HG02870 (cell line): ENCODE data around the gene IRF3.

Source experiments
- ATAC-seq: cut with Tn5 transposase; IDR thresholded peaks from one replicate; pipeline ENCODE4 v1.9.1; 2021; ENCODE audit warnings: mild to moderate bottlenecking, moderate library complexity; ENCODE audit not compliant: unreplicated experiment

Gene IRF3

GRCh38 chr19:49672131-49672919 is 6.7 kb upstream of the IRF3 start:
- ATAC-seq: no peak

GRCh38 chr19:49669516-49669915 is 3.9 kb upstream of the IRF3 start:
- ATAC-seq: no peak

GRCh38 chr19:49667473-49667872 is 1.8 kb upstream of the IRF3 start:
- ATAC-seq: no peak

GRCh38 chr19:49666120-49666444 is 425 bp upstream of the IRF3 start:
- ATAC-seq: no peak

- ATAC-seq: no peak
These were observed 664 bp downstream of the IRF3 start for GRCh38 chr19:49665036-49665350.

GRCh38 chr19:49664171-49665035 is 1.3 kb downstream of the IRF3 start:
- ATAC-seq: no peak

GRCh38 chr19:49663224-49663623 is 2.4 kb downstream of the IRF3 start:
- ATAC-seq: no peak

GRCh38 chr19:49662011-49662410 is 3.6 kb downstream of the IRF3 start:
- ATAC-seq: no peak

GRCh38 chr19:49660338-49660961 is 5.2 kb downstream of the IRF3 start:
- no peak for ATAC-seq

- ATAC-seq: no peak
These were observed 6.9 kb downstream of the IRF3 start for GRCh38 chr19:49658566-49659442.

GRCh38 chr19:49658139-49658517 is 7.5 kb downstream of the IRF3 start:
- ATAC-seq: no peak

GRCh38 chr19:49657493-49658138 is 8.0 kb downstream of the IRF3 start:
- ATAC-seq: no peak

GRCh38 chr19:49656456-49657109 is 9.1 kb downstream of the IRF3 start:
- ATAC-seq: no peak

GRCh38 chr19:49655570-49656455 is 9.8 kb downstream of the IRF3 start:
- ATAC-seq: no peak

GRCh38 chr19:49654581-49654980 is 11.1 kb downstream of the IRF3 start:
- ATAC-seq: no peak

- no peak for ATAC-seq
These were observed 12.2 kb downstream of the IRF3 start for GRCh38 chr19:49653466-49653806.

- no peak for ATAC-seq
These were observed 12.8 kb downstream of the IRF3 start for GRCh38 chr19:49652551-49653465.
